Measurements from ENCODE around the gene SNAPC4.
"Not testable (repeated sequence)": the region's sequence is repeated elsewhere in the genome, so short reads cannot be mapped to it uniquely, and the experiment has no call there.

The SNAPC4 gene

GRCh38 chr9:136410500-136411287 lies 10.7 kb upstream of the SNAPC4 start, which contains the start of the genes ENTR1 and PMPCA:
Gene ENTR1 (minus strand): TSS chr9:136410614. CDS start chr9:136410397, 217 bp downstream.
Gene PMPCA (plus strand): TSS chr9:136410658. CDS start chr9:136410669, 11 bp downstream.
- DNase-seq (ENCODE audit: low read depth in 2 of 2), result peak; percentile 95 to 97

GRCh38 chr9:136409557-136410455 lies 9.8 kb upstream of the SNAPC4 start:
- DNase-seq (ENCODE audit: low read depth in 2 of 2), result peak in 1 of 2 donors; percentile 30

DNA sequence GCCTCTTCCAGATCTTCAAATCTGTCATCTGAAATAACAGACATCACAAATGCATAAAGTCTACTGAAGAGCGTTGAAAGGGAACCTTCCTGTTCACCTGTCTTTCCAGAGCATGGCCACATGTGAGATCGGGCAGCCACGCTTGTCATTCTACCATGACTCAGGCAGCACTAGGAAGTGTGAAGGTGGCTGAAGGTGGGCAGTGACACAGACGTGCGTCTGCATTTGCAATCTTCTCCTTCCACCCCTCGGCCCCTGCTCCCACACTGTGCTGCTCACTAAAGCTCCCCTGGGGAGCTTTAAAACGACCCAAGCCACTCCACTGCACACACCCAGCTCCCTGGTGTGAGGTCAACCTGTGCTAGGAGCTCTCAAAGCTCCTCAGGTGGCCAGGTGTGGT lies 7.9 kb upstream of the SNAPC4 start:
- no peak for DNase-seq (ENCODE audit: low read depth in 2 of 2)

DNA sequence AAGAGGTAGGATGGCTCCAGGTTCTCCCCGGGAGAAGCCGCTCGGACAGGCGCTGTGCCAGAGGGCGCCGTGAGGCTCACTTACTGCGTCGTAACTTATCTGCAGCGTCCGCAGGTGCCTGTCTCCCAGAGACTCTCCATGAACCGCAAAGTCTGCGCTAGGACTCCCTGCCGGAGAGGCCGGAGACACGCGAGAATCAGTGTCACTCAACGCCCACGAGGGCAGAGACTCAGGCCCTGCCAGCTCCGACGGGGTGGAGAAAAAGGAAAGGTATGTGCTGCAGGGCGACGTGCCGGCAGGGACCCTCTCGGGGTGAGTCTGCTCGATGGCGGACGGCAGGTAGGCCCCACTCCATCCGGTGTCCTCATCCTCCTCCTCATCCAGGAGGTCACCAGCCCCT lies 7.1 kb upstream of the SNAPC4 start:
- DNase-seq (ENCODE audit: low read depth in 2 of 2), result not testable (repeated sequence)

DNA sequence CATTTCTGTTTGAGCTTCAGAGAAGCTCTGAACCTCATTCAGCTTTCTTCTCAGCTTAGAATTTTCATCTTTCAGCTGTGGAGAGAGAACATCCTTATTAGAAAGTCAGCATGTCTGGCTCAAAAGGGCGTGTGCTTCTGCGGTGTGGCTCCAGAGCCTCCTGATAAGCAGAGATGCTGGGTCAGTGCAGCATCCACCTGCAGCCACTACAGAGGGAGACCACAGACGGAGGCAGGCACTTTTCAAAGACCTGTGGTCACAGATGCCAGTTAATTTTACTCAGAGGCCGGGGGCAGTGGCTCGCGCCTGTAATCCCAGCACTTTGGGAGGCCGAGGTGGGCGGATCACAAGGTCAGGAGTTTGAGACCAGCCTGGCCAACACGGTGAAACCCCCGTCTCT lies 5.9 kb upstream of the SNAPC4 start:
- DNase-seq (ENCODE audit: low read depth in 2 of 2), result not testable (repeated sequence)

DNA sequence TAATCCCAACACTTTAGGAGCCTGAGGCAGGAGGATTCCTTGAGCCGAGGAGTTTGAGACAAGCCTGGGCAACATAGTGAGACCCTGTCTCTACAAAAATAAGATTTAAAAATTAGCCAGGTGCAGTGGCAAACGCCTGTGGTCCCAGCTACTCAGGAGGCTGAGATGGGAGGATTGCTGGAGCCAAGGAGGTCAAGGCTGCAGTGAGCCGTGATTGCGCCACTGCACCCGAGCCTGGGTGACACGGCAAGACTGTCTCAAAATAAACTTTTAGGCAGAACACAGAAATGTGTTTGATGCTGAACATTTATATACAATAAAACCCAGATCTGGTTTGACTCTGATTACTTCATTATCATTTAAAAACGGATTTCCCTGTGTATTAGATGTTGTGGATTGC lies 5.5 kb upstream of the SNAPC4 start:
- DNase-seq (ENCODE audit: low read depth in 2 of 2), result no peak

DNA sequence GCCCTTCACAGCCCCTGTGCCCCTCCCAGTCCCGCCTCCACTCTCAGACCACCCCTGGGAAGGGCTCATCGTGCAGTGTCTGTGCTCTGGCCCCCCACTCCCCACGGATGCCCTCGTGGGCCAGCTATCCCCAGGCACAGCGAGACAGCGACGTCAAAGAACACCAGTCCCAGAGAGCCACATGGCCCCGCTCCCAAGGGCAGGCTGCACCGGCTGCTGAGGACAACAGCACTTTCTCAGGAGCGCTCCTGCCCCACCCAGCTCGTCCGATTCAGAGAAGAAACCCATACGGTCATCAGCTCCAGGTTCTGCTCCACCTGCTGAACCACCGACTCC lies 4.8 kb upstream of the SNAPC4 start:
- no peak for DNase-seq (ENCODE audit: low read depth in 2 of 2)

DNA sequence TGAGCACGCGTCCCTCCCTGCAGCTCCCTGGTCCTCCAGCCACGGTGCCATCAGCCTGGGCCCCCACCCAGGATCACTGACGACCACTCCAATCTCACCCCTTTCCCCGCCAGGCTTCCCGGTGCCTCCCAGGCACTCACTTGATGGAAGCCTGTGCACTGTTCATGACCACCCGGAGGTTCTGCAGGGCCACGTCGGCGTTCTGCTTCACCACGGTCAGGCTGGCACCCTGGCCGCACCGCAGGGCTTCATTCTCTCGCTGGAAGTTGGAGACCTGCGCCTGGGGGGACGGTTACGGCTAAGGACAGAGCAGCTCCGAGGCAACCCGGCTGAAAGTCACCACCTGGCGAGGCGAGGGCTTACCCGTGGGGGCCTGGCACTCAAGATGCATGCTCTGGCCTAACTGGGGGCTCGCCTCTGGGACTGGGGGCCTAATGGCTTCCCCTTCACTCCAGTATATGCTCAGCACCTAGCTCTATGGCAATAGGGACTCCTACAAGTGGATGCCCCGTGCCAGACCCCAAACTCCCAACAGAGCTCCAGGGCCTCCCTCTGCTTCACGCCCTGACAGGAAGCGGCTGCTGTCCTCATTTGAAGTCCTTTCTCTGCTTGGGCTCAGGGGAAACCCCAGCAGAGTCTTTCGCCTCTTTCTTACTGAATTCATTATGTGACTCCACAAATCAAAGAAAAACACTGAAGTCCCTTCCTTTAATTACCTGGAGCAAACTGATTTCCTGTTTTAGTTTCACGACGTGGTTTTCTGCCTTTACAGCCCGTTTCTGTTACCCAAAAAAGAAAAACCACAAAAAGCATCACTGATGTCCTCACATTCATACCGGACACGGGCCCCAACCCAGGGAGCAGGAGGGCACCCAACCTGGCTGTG lies 4.2 kb upstream of the SNAPC4 start:
- DNase-seq (ENCODE audit: low read depth in 2 of 2), result no peak

GRCh38 chr9:136403538-136403914 lies 3.6 kb upstream of the SNAPC4 start:
- peak; percentile 53 to 57 for DNase-seq (ENCODE audit: low read depth in 2 of 2)

GRCh38 chr9:136402067-136402466 lies 2.1 kb upstream of the SNAPC4 start:
- DNase-seq (ENCODE audit: low read depth in 2 of 2), result no peak

DNA sequence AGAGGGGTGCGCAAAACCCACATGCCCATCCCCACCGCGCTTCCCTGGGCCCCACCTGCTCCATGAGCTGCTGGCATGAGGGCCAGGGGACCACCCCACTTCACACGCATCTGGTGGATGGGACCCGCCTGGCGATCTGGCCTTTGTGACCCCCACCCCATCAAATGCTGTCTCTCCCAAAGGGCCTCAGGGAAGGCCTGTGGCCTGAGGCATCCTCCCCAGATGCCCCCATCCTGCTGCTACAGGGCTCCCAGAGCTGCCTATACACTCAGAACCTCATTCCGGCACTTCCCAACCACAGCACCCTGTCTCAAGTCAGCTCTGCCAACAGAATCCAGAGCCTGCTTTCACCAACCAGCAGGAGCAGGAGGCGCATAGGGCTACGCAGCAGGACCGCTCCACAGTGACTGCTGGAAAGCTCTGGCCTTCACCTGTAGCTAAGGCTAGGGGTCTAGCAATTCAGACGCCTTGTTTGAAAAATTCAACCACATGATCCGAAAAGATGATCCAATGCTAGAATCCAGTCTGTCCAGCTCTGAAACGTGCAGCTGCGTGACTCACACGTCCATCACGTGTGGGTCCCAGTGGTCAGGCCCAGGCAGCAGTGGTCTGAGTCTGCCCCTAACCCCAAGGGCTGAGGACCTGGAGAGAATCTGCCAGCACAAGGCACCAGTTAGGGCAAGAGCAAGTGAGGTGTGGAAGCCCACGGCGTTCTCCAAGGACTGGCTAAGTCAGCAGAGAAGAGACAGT lies 1.4 kb upstream of the SNAPC4 start:
- no peak for DNase-seq (ENCODE audit: low read depth in 2 of 2)

GRCh38 chr9:136399176-136400037 lies 563 bp downstream of the SNAPC4 start:
- DNase-seq (ENCODE audit: low read depth in 2 of 2), result no peak

DNA sequence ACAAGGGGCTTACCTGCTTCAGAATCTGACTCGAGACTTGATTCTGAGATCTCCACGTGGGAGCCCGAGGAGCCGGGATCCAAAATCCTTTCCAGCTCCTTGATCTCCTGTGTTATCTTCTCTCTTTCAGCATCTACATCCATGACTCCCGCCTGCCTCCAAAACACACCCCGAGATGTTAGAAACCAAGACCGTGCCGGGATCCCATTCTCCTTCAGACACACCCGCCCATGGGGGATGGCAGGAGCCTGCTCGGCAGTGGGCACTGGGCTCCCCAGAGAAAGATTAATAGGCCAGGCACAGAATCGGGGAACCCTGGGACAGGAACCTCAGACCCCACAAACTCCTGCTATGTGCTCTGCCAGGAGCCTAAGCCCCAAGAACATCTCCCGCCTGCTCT lies 1.7 kb downstream of the SNAPC4 start:
- DNase-seq (ENCODE audit: low read depth in 2 of 2), result no peak

- no peak for DNase-seq (ENCODE audit: low read depth in 2 of 2)
Observed at GRCh38 chr9:136397643-136398042, 2.3 kb downstream of the SNAPC4 start.

GRCh38 chr9:136396219-136396515 lies 3.8 kb downstream of the SNAPC4 start:
- no peak for DNase-seq (ENCODE audit: low read depth in 2 of 2)

- DNase-seq (ENCODE audit: low read depth in 2 of 2), result no peak
Observed at GRCh38 chr9:136395345-136396218, 4.4 kb downstream of the SNAPC4 start.

GRCh38 chr9:136395020-136395340 lies 5.0 kb downstream of the SNAPC4 start:
- DNase-seq (ENCODE audit: low read depth in 2 of 2), result no peak

- no peak for DNase-seq (ENCODE audit: low read depth in 2 of 2)
Observed at GRCh38 chr9:136394312-136395019, 5.5 kb downstream of the SNAPC4 start.

DNA sequence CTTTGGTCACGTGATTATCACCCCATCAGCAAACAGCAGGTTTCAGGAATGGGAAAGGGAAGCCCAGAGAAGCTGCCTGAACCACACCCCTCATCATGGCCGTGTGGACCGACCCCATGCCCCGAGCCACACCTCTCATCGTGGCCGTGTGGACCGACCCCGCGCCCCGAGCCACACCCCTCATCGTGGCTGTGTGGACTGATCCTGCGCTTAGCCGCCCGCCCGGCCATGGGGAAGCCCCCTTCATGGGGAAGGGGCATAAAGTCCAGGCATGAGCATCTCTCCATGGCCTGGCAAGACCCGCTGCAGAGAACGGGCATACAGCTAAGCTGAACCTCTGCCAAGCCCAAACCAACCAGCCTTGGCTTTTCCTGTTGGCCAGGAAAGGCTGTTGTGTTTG lies 6.4 kb downstream of the SNAPC4 start:
- DNase-seq (ENCODE audit: low read depth in 2 of 2), result no peak

Data from stimulated activated CD8-positive, alpha-beta memory T cell treated with anti-CD3 and anti-CD28 coated beads, Interleukin-2, amount 100 ng/mL, for 48 hours (primary cell).